Calu3 (cell line): ENCODE measurements around the gene IRS2. TPM values are rescaled to one million over a fixed set of nuclear protein-coding genes. Genes with fewer than 3 reads are reported as not detected.

Experiments
- BruUV-seq: library from RNA; stranded (reverse); fragments of 400-500 nt; replicated peaks from 2 replicates; lab custom pipeline; 2021; lab: Mats Ljungman, UMichigan
- CTCF ChIA-PET: fragments of 300-600 bp; sonication (Branson Sonifier 250); formaldehyde crosslinking; loops from one replicate; lab custom pipeline; 2022; ENCODE audit warnings: antibody characterized with exemption; lab: Charles Lee
- DNase-seq: peaks from one replicate; pipeline ENCODE4 v3.0.0; 2022
- H3K27ac Mint-ChIP-seq: one replicate; pipeline ENCODE4 v1.8.0; 2022; ENCODE audit warnings: mixed read lengths; ENCODE audit not compliant: unreplicated experiment
- H3K27me3 Mint-ChIP-seq: one replicate; pipeline ENCODE4 v1.8.0; 2022; ENCODE audit warnings: mixed read lengths; ENCODE audit not compliant: unreplicated experiment
- H3K36me3 Mint-ChIP-seq: one replicate; pipeline ENCODE4 v1.8.0; 2022; ENCODE audit warnings: mild to moderate bottlenecking, moderate library complexity, mixed read lengths; ENCODE audit not compliant: insufficient read depth, unreplicated experiment
- H3K4me1 Mint-ChIP-seq: one replicate; pipeline ENCODE4 v1.8.0; 2022; ENCODE audit warnings: mild to moderate bottlenecking, low read depth, mixed read lengths; ENCODE audit not compliant: unreplicated experiment
- H3K4me3 Mint-ChIP-seq: one replicate; pipeline ENCODE4 v1.8.0; 2022; ENCODE audit warnings: mild to moderate bottlenecking, low read depth, moderate library complexity, mixed read lengths; ENCODE audit not compliant: unreplicated experiment
- H3K9me3 Mint-ChIP-seq: one replicate; pipeline ENCODE4 v1.8.0; 2022; ENCODE audit warnings: low read depth, mixed read lengths; ENCODE audit not compliant: unreplicated experiment
- intact Hi-C: fragments of 100-400 bp; cut with micrococcal nuclease; formaldehyde crosslinking; loops from one replicate; pipeline ENCODE4 v1.10.0; 2022; ENCODE audit not compliant: unreplicated experiment
- total RNA-seq: library from RNA; stranded (reverse); gene quantifications from 2 replicates; pipeline ENCODE4 v1.2.3, GENCODE V29; 2022
- TF ChIP-seq, protein P1 (sequence below): fragments of 200-600 bp; IDR thresholded peaks from one replicate; pipeline ENCODE4 v1.8.0; 2022; ENCODE audit warnings: antibody characterized with exemption; ENCODE audit not compliant: unreplicated experiment

IRS2 gene
- total RNA-seq, 1 experiment from 2014 or later: 5.4 TPM

DNA sequence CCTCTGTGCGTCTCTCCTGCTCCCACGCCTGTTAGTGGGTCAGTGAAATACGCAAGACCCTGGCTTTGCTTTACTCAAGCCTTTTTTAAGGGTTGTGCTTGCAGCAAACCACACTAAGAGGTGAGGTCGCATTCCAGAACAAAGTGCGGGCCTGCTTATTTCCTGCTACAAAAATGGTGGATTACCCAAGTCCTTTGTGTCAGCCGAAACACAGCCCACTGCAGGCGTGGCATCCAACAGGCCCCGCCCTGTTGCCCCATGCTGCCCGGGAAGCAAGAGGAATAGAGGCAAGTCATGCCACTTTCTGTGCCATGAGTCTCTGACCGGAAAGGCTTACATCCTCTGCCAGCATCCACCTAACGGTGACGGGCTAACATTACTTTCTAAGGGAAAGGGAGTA, 7.7 kb upstream of the IRS2 start:
- intact Hi-C loops: loop anchor here (5.0 to 10.0 kb wide), 2 partner anchors 71 to 313 kb away; no protein-coding TSS in a partner anchor
- no TSS peak for BruUV-seq
- H3K27me3 Mint-ChIP-seq: peaks cover 15% of the 10 kb centered on the region
- no peaks in the 10 kb centered on the region for H3K36me3 Mint-ChIP-seq
- H3K4me3 Mint-ChIP-seq: no peak overlapping the region
- CTCF ChIA-PET: no interaction called here
- no peak overlapping the region for H3K27ac Mint-ChIP-seq
- H3K4me1 Mint-ChIP-seq: no peaks in the 10 kb centered on the region
- TF ChIP-seq, protein P1, sequence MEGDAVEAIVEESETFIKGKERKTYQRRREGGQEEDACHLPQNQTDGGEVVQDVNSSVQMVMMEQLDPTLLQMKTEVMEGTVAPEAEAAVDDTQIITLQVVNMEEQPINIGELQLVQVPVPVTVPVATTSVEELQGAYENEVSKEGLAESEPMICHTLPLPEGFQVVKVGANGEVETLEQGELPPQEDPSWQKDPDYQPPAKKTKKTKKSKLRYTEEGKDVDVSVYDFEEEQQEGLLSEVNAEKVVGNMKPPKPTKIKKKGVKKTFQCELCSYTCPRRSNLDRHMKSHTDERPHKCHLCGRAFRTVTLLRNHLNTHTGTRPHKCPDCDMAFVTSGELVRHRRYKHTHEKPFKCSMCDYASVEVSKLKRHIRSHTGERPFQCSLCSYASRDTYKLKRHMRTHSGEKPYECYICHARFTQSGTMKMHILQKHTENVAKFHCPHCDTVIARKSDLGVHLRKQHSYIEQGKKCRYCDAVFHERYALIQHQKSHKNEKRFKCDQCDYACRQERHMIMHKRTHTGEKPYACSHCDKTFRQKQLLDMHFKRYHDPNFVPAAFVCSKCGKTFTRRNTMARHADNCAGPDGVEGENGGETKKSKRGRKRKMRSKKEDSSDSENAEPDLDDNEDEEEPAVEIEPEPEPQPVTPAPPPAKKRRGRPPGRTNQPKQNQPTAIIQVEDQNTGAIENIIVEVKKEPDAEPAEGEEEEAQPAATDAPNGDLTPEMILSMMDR: no peak
- DNase-seq: peak; percentile 44
- H3K9me3 Mint-ChIP-seq: no peaks in the 10 kb centered on the region

GRCh38 chr13:109792416-109793059, 6.2 kb upstream of the IRS2 start:
- Mint-ChIP-seq H3K27me3 (peaks cover 15% of the 10 kb centered on the region), H3K4me3 (no peak overlapping the region), H3K4me1 (no peaks in the 10 kb centered on the region), H3K27ac (no peak overlapping the region), H3K36me3 (peaks cover 1% of the 10 kb centered on the region), H3K9me3 (no peaks in the 10 kb centered on the region)
- DNase-seq: no peak
- intact Hi-C loops: loop anchor here (5.0 to 10.0 kb wide), 2 partner anchors 72 to 315 kb away; no protein-coding TSS in a partner anchor
- TF ChIP-seq, protein P1: no peak
- CTCF ChIA-PET: no interaction called here
- BruUV-seq: no TSS peak

GRCh38 chr13:109790942-109791605, 4.7 kb upstream of the IRS2 start:
- CTCF ChIA-PET: interaction anchor here (0.9 kb wide), 1 partner anchor 66 kb away, joined by 3 read pairs; no protein-coding TSS in a partner anchor
- Mint-ChIP-seq H3K27me3 (peaks cover 7% of the 10 kb centered on the region), H3K27ac (no peak overlapping the region), H3K4me3 (no peak overlapping the region), H3K36me3 (peaks cover 12% of the 10 kb centered on the region), H3K9me3 (no peaks in the 10 kb centered on the region), H3K4me1 (no peaks in the 10 kb centered on the region)
- TF ChIP-seq, protein P1: no peak
- intact Hi-C loops: loop anchor here (5.0 to 10.0 kb wide), 2 partner anchors 74 to 316 kb away; no protein-coding TSS in a partner anchor
- BruUV-seq: no TSS peak
- no peak for DNase-seq

GRCh38 chr13:109790086-109790485, 3.7 kb upstream of the IRS2 start:
- Mint-ChIP-seq H3K4me3 (no peak overlapping the region), H3K27ac (no peak overlapping the region), H3K9me3 (no peaks in the 10 kb centered on the region), H3K4me1 (no peaks in the 10 kb centered on the region), H3K27me3 (no peaks in the 10 kb centered on the region), H3K36me3 (peaks cover 12% of the 10 kb centered on the region)
- TF ChIP-seq, protein P1: no peak
- BruUV-seq: no TSS peak
- DNase-seq: no peak
- CTCF ChIA-PET: no interaction called here
- intact Hi-C loops: loop anchor here (5.0 to 10.0 kb wide), 2 partner anchors 75 to 317 kb away; no protein-coding TSS in a partner anchor
